Activated T-cell treated with anti-CD3 and anti-CD28 coated beads, Interleukin-2, amount 50 U/mL, for 48 hours (primary cell): ENCODE measurements around the gene ZNF408.
A peak's percentile ranks its signal among the peaks of the same experiment; 100 is the strongest.
"Not testable (repeated sequence)": the region's sequence is repeated elsewhere in the genome, so short reads cannot be mapped to it uniquely, and the experiment has no call there.

Experiments used
- DNase-seq, 2 experiments: peaks; one replicate each; pipeline ENCODE4 v3.0.0-alpha.2; 2020

Gene ZNF408

DNA sequence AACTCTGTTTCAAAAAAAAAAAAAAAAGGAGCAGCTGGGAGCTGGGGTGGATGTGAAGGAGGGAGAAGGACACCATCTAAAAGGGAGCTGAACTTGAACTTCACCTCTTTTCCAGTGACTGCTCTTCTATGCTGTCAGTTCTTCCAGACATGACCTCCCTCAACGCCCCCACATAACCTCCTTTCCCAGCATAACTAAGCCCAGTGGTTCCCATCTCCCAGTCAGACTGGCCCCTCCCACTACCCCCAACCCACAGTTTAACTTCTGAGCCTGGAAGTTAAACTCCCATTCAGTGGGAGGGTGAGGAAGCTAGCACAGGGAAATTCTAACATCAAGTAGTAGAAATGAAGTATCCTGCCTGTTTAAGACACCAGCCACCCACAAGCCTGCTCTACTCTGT, 2.2 kb upstream of the ZNF408 start:
- DNase-seq, result no peak

DNA sequence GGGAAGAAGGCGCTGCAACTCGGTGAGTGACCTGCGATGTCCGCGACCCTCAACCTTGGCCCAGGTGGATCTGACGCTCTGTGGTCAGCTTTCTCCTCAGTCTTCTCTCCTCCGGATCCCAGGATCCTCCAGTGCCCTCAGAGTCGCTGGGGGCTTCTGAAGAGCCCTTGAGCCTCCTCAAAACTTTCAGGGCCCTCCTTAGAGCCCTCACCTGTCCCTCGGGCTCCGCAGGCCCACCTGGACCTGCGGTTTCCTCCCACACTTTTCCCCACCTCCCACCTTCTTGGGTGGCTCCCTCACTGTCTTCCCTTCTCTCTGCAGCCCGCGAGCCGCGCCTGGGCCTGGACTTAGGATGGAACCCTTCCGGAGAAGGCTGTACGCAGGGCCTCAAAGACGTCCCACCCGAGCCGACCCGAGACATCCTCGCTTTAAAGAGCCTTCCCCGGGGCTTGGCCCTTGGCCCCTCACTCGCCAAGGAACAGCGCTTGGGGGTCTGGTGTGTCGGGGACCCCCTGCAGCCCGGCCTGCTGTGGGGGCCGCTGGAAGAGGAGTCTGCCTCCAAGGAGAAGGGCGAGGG, 335 bp downstream of the ZNF408 start:
- peak in 1 of 2 experiments; percentile 25 for DNase-seq

DNA sequence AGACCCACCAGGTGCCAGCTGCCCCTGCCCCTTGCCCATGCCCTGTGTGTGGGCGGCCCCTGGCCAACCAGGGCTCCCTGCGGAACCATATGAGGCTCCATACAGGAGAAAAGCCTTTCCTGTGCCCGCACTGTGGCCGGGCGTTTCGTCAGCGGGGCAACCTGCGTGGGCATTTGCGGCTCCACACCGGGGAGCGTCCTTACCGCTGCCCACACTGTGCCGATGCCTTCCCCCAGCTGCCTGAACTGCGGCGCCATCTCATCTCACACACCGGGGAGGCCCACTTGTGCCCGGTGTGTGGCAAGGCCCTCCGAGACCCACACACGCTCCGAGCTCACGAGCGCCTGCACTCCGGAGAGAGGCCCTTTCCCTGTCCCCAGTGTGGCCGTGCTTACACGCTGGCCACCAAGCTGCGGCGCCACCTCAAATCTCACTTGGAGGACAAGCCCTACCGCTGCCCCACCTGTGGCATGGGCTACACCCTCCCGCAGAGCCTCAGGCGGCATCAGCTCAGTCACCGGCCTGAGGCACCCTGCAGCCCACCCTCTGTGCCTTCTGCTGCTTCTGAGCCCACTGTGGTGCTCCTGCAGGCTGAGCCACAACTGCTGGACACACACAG, 4.3 kb downstream of the ZNF408 start:
- no peak for DNase-seq

DNA sequence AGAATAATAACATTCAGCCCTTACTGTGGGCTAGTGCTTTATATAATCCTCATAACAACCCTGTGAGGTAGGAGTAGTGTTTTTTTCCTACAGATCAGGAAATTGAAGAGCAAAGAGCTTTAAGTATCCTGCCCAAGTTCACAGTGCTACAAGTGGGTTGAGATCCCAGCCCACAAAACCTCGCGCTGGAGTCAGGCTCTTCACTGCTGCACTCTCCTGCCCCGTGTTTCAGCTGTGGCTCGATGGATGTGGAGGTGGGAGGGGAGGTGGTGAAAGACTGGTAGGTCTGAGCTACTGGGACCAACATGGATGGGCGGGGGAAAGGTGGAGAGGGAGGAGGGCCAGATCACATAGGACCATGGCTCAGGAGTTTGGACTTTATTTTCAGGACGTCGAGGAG, 6.1 kb downstream of the ZNF408 start:
- no peak for DNase-seq

DNA sequence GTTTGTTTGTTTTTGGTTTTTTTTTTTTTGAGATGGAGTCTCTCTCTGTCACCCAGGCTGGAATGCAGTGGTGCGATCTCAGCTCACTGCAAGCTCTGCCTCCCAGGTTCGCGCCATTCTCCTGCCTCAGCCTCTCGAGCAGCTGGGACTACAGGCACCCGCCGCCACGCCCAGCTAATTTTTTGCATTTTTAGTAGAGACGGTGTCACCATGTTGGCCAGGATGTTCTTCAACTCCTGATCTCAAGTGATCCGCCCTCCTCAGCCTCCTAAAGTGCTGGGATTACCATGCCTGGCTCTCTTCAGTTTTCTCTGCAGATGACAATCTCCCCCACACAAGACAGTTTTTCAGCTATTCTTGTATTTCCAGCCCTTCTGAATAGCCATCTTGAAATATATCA, 8.5 kb downstream of the ZNF408 start:
- not testable (repeated sequence) for DNase-seq

DNA sequence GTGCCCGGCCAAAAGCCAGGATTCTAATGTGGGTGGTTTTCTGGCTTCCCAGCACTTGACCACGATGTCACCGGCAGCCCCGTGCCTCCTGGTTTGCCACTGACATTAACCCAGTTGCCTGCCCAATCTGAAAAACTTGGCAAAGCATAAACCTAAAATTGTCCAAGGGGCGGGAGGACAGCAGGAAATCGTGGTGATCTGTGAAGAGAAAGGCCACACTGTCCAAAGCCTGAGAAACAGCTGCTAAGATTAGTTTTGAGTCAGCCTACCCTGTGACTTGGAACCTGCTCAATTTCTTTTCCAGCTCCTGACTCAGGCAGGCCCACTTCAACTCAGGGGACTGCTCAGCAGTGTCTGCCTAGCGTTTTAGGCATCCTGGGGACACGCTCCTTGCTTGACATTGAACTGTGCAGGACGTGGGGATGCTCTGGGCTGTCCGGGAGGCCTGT, 10.0 kb downstream of the ZNF408 start:
- no peak for DNase-seq

DNA sequence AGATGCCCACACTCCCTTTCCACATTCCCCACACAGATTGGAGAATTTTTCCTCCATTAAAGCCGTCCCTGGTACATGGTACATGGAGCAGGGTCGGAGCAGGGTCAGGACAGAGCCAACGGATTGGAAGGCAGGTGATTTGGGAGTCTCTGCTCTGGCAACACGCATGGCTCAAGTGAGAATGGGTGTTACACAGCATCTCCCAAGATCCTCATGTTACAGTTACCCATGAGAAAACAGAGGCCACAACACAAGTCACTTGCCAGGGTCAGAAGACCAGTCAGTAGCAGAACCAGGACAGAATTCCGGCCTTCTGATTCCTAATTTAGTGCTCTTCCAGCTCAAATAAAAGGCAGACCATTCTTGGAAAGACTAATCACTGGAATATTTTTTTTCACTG, 10.5 kb downstream of the ZNF408 start:
- no peak for DNase-seq

DNA sequence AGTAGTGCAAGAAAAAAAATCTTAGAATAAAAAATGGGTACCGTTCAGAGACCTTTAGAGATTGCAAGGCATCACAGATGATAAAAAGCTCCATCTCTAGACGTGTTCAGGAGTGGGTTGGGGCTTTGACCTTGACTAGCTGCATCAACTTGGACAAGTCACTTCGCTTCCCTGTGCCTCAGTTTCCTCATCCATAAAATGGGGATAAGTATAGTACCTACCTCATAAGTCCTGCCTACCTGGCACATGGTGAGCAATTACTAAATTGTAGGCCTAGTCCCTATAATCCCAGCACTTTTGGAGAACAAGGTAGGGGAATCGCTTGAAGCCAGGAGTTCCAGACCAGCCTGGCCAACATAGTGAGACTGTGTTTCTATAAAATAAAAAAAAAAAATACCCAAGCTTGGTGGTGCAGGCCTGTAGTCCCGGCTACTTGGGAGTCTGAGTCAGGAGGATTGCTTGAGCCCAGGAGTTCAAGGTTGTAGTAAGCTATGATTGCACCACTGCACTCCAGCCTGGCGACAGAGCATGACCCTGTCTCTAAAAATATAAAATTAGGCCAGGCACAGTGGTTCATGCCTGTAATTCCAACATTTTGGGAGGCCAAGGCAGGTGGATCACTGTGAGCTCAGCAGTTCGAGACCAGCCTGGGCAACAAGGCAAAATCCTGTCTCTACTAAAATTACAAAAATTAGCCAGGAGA, 12.2 kb downstream of the ZNF408 start:
- no peak for DNase-seq

DNA sequence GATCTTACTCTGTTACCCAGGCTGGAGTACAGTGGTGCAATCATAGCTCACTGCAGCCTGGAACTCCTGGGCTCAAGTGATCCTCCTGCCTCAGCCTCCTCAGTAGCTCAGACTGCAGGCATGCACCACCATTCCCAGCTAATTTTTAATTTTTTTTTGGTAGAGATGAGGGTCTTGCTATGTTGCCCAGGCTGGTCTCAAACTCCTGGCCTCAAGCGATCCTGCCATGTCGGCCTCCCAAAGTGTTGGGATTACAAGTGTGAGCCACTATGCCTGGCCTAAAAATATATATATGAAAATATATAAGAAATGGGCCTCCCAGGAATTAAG, 17.0 kb downstream of the ZNF408 start:
- not testable (repeated sequence) for DNase-seq

DNA sequence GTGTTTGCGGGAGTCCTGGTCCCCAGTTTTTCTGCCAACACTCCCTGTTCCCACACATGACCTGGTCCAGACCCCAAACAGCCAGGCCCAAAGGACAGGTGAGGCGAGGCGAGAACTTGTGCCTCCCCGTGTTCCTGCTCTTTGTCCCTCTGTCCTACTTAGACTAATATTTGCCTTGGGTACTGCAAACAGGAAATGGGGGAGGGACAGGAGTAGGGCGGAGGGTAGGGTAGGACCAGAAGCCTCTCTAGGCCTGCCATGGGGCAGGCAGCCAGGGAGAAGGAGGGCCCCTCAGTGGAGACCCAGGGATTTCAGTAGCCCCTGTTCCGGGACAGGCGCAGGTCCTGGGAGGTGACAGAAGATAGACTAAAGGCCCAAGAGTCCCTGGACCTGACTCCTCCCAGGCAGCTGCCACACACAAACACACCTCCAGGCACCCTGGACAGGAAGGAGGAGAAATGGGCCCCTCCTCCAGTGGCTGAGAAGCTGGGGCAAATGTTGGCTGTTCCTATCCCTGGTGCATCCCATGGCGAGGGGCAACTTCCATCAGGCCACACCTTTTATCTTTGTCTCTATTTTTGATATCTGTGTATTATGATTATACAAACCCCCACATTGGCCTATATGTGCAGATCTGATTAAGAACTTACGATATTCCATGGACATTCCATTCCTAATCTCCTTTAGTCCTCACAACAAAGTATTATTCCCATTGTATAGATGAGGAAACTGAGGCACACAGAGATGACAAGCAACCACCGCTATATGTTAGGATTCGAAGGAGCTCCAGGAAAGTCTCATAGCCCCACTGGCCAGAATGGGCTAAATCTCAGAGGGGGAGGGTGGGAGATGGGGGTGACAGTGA, 17.6 kb downstream of the ZNF408 start:
- no peak for DNase-seq

DNA sequence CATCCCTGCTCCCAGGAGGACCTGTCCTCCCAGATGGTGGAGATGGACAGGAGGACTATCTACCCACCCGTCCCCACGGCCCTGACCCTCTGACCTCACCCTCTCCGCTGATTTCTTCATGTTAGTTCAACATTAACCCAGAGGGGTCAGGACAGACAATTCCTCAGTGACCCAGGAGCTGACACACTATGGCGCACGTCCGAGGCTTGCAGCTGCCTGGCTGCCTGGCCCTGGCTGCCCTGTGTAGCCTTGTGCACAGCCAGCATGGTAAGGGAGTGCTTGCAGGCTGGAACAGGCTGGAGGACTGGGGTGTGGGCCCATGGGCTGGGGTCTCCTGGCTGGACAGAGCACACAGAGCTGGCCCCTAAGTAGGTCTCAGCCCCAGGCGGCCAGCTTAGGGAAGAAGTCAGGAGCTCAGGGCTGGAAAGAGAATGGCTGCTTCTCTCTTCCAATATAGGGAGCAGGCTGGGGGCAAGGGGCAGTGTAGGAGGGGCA, 18.3 kb downstream of the ZNF408 start, which contains the start of gene F2:
Gene F2, plus strand, starts transcription at position 166 of the 495 bp plus-strand sequence. Its CDS starts 23 bp downstream, at position 189.
- DNase-seq, result no peak

DNA sequence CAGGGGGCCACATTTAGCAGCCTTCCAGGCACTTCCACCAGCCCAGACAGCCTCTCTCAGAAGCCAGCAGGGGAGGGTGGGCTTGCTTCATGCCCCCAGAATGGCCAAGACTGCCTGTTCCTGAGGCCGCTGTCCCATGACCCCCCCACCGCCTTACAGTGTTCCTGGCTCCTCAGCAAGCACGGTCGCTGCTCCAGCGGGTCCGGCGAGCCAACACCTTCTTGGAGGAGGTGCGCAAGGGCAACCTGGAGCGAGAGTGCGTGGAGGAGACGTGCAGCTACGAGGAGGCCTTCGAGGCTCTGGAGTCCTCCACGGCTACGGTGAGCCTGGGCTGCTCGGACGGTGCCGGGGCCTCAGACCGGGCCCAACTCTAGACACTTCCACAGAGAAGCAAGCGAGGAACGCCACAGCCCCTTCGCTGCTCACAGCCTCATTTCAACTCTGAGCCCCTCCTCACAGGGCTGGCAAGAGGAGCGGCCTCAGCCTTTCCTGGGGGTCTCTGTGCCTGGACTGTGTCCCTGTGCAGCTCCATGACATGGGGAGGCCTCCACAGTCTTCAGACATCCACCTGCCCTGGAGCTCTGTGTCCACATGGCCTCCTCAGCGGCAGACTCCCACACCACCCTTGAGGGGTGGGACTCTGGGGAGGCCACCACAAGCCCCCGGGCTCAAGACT, 18.9 kb downstream of the ZNF408 start:
- DNase-seq, result no peak

DNA sequence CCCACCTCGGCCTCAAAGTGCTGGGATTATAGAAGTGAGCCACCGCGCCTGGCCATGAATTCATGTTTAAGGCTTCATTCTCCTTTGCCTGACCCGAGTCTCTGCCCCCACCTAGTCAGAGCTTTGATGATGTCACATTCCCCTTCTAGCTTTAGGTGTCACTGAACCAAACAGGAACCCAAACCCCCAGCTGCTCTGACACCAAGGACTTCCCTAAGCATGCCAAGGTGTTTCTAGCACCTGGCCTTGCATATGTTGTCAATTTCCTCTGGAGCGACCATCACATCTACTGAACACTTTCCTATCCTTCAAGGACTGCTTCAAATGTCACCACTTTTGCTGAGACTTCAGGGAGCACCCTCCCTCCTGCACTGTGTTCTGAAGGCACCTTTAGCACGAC, 20.5 kb downstream of the ZNF408 start:
- DNase-seq, result no peak

DNA sequence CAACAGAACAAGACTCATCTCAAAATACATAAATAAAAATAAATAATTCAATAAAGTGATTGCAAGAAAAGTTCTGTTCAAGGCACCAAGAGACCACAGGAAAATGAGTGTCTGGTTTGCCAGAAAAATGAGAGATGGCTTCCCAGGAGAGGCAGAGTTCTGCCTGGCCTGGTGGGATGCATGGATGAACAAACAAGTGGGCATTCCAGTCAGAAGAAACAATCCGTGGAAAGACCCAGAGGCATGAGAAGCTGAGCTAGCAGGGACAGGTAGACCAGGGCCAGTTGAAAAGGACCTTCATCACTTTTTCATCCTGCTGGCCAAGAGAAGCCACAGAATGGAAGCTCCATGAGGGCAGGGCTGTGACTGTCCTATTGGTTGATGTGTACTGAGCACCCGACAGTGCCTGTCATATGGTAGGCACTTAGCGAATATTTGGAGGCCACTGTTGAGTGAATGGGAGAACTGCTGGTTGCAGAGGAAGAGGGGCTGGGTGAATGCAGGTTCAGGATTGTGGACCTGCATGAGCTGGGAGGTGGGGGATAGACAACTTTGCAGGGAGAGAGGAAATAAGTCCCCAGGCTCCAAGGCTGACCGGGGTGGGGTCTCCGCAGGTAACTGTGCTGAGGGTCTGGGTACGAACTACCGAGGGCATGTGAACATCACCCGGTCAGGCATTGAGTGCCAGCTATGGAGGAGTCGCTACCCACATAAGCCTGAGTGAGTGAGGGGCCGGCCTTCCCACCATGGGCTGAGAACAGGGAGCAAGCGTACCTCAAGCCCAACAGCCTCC, 21.9 kb downstream of the ZNF408 start:
- DNase-seq, result no peak

DNA sequence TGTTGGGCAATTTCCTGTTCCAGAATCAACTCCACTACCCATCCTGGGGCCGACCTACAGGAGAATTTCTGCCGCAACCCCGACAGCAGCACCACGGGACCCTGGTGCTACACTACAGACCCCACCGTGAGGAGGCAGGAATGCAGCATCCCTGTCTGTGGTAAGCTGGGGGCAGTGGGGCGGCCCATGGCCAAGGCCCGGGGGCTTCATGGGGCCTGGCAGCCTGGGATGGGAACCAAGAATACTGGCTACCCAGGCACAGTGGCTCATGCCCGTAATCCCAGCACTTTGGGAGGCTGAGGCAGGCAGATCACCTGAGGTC, 22.5 kb downstream of the ZNF408 start:
- DNase-seq, result no peak

DNA sequence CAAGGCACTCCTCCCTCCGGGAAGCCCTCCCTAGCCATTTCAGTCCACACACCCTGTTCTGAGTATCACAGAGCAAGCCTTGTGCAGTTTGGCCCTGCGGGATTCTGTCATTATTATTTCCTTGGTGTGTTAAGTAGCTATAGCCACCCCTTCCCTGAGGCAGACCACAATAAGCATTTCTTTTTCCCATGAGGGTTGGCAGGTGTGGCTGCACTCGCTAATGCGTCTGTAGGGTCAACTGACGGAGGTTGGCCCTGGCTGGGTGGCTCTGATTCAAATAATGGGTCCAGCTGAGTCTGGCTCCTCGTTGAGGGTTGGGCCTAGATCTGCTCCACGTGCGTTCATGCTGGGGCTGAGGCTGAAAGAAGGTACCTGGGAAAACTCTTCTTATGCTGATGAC, 23.3 kb downstream of the ZNF408 start:
- no peak for DNase-seq

DNA sequence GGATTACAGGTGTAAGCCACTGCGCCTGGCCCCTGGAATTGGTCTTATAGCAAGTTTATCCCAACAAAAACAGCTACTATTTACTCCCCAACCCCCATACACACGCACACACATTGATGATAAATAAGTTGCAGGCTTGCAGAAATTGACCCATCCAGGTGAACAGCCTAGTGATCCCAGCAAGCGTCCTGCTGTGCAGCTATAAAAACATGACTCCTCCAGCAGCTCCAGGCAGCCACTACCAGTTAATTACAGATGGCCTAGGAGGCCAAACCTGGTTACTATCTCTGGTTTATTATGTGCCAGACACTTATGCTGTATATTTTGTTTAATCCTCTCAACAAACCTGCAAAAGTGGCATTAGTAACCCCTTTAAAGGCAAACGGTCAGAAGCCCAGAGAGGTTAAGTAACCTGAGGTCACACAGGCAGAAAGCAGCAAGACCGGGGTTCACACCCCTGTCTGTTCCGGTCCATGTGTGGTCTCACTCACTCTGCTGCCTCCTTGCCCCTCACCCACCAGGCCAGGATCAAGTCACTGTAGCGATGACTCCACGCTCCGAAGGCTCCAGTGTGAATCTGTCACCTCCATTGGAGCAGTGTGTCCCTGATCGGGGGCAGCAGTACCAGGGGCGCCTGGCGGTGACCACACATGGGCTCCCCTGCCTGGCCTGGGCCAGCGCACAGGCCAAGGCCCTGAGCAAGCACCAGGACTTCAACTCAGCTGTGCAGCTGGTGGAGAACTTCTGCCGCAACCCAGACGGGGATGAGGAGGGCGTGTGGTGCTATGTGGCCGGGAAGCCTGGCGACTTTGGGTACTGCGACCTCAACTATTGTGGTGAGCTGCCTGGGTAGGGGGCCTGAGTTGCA, 24.7 kb downstream of the ZNF408 start:
- DNase-seq, result no peak

DNA sequence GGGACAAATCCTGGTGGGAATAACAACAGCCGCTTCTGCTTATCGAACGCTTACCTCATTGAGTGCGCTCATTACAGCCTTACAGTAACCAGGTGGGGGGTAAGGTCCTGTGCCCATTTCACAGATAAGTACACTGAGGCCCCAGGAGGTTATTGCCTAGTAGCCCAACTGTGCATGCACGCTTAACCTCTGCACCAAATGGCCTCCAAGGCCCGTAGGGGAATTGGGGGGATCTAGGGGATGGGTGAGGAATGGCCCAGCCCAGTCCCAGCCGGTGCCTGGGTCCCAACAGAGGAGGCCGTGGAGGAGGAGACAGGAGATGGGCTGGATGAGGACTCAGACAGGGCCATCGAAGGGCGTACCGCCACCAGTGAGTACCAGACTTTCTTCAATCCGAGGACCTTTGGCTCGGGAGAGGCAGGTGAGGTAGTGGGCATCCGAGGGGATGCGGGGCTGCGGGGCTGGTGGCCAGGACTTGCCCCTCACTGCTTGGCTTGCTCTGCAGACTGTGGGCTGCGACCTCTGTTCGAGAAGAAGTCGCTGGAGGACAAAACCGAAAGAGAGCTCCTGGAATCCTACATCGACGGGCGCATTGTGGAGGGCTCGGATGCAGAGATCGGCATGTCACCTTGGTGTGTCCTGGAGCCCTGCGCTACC, 25.5 kb downstream of the ZNF408 start:
- DNase-seq, result no peak

DNA sequence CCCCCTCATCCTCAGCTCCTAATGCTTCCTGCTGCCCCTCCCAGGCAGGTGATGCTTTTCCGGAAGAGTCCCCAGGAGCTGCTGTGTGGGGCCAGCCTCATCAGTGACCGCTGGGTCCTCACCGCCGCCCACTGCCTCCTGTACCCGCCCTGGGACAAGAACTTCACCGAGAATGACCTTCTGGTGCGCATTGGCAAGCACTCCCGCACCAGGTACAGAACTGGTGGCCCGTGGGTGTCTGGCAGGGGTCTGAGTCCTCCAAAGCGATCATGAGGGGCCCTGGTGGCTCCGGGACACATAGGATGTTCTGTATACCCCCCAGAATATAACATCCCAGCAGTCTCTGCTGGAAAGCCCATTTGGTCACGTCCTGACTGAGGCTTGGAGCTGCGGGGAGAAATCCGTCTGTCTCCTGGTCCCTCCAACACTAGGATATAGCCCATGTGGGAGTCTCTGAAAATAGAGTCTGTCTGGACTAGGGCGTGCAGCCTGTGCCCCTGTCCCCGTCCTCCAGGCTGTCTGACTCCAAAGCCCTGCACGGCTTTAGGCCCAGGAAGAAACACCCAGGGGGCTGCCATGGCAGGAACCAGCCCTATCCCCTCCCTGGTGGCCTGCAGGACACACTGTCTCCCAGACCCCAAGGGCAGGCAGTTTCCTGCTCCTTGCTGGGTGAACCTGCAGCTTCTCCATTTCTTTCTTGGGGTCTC, 27.3 kb downstream of the ZNF408 start:
- no peak for DNase-seq

DNA sequence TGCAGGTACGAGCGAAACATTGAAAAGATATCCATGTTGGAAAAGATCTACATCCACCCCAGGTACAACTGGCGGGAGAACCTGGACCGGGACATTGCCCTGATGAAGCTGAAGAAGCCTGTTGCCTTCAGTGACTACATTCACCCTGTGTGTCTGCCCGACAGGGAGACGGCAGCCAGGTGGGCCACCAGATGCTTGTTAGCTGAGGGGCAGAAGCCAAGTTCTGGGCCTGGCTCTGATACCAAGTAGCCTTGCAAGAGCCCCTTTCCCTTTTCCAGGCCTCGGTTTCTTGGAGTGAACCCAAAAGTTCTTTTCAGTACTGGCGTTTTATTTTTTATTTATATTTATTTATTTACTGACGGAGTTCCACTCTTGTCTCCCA, 27.8 kb downstream of the ZNF408 start:
- DNase-seq, result no peak
